ENCODE data around the gene IL1RAPL1. TPM values are rescaled to one million over a fixed set of nuclear protein-coding genes. Genes with fewer than 3 reads are reported as not detected.

Gene IL1RAPL1
- total RNA-seq, 1 donor from 2014 or later: 2.7 TPM

DNA sequence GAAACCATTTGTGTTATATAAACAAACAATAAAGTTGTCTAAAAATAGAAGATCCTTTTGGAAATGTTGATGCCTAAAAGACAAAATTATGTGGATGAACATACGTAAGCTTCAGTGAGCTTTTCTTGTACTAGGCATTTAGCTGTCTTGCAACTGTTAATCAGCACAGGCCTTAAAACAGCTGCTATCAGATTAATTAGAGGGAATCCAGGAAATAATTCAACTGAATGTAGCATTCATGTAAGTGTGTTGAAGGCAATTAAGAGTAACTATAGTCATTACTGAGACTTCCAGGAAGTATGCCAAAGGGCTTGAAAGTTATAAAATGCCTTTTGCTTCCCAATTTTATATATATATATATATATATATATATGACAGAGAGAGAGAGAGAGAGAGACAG lies 248.7 kb downstream of the IL1RAPL1 start:
- no peaks in the 10 kb centered on the region for H3K36me3 Mint-ChIP-seq (ENCODE audit: low read depth)
- no peaks in the 10 kb centered on the region for H3K4me1 Mint-ChIP-seq
- no peaks in the 10 kb centered on the region for H3K9me3 Mint-ChIP-seq
- no peaks in the 10 kb centered on the region for H3K27me3 Mint-ChIP-seq (ENCODE audit: low read depth)
- H3K4me3 Mint-ChIP-seq: no peak overlapping the region
- DNase-seq (ENCODE audit: low read depth, low spot score): no peak
- TF ChIP-seq CTCF (conservative IDR thresholded peaks at IDR 0.05): no peak
- H3K27ac Mint-ChIP-seq (ENCODE audit: unreplicated experiment): no peak overlapping the region

GRCh38 chrX:28843817-28844216 lies 256.6 kb downstream of the IL1RAPL1 start:
- Mint-ChIP-seq H3K36me3 (ENCODE audit: low read depth) (no peaks in the 10 kb centered on the region), H3K4me3 (no peak overlapping the region), H3K4me1 (peaks cover 29% of the 10 kb centered on the region), H3K9me3 (no peaks in the 10 kb centered on the region), H3K27me3 (ENCODE audit: low read depth) (no peaks in the 10 kb centered on the region), H3K27ac (ENCODE audit: unreplicated experiment) (no peak overlapping the region)
- no peak for DNase-seq (ENCODE audit: low read depth, low spot score)
- no peak for TF ChIP-seq CTCF (conservative IDR thresholded peaks at IDR 0.05)

- Mint-ChIP-seq H3K4me3 (no peak overlapping the region), H3K9me3 (no peaks in the 10 kb centered on the region), H3K36me3 (ENCODE audit: low read depth) (no peaks in the 10 kb centered on the region), H3K4me1 (peaks cover 40% of the 10 kb centered on the region), H3K27ac (ENCODE audit: unreplicated experiment) (no peak overlapping the region), H3K27me3 (ENCODE audit: low read depth) (no peaks in the 10 kb centered on the region)
- DNase-seq (ENCODE audit: low read depth, low spot score): peak; percentile 14
- TF ChIP-seq CTCF (conservative IDR thresholded peaks at IDR 0.05): no peak
These were observed 260.2 kb downstream of the IL1RAPL1 start for GRCh38 chrX:28847423-28847822.

DNA sequence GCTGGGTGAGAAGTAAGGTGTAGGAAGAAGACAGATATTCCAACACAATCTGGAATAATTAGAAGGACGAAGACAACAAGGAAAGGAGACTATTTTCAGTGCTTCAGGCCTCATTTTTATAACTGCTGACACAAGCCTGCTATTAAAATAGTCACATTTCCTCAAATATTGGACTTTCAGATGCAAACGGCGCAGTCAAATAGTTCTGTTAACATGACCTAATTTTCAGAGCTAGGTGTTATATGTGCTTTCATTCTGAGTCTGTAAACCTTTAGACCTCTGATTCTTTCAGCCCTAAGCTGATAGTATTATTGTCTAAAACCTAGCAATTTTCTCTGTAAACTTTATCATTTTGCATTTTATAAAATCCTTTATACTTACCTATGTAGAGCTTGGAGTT lies 261.5 kb downstream of the IL1RAPL1 start:
- Mint-ChIP-seq H3K27me3 (ENCODE audit: low read depth) (no peaks in the 10 kb centered on the region), H3K9me3 (no peaks in the 10 kb centered on the region), H3K36me3 (ENCODE audit: low read depth) (no peaks in the 10 kb centered on the region), H3K4me1 (peaks cover 38% of the 10 kb centered on the region), H3K4me3 (no peak overlapping the region), H3K27ac (ENCODE audit: unreplicated experiment) (no peak overlapping the region)
- no peak for TF ChIP-seq CTCF (conservative IDR thresholded peaks at IDR 0.05)
- DNase-seq (ENCODE audit: low read depth, low spot score): no peak

- no peak for DNase-seq (ENCODE audit: low read depth, low spot score)
- H3K36me3 Mint-ChIP-seq (ENCODE audit: low read depth): no peaks in the 10 kb centered on the region
- no peak for TF ChIP-seq CTCF (conservative IDR thresholded peaks at IDR 0.05)
- H3K4me1 Mint-ChIP-seq: peaks cover 35% of the 10 kb centered on the region
- H3K9me3 Mint-ChIP-seq: peaks cover 11% of the 10 kb centered on the region
- H3K27me3 Mint-ChIP-seq (ENCODE audit: low read depth): no peaks in the 10 kb centered on the region
- H3K4me3 Mint-ChIP-seq: no peak overlapping the region
- H3K27ac Mint-ChIP-seq (ENCODE audit: unreplicated experiment): no peak overlapping the region
These were observed 263.7 kb downstream of the IL1RAPL1 start for GRCh38 chrX:28850955-28851354.

GRCh38 chrX:28851871-28852270 lies 264.6 kb downstream of the IL1RAPL1 start:
- peaks cover 34% of the 10 kb centered on the region for H3K4me1 Mint-ChIP-seq
- DNase-seq (ENCODE audit: low read depth, low spot score): no peak
- no peaks in the 10 kb centered on the region for H3K36me3 Mint-ChIP-seq (ENCODE audit: low read depth)
- H3K27ac Mint-ChIP-seq (ENCODE audit: unreplicated experiment): no peak overlapping the region
- no peak for TF ChIP-seq CTCF (conservative IDR thresholded peaks at IDR 0.05)
- H3K27me3 Mint-ChIP-seq (ENCODE audit: low read depth): no peaks in the 10 kb centered on the region
- H3K4me3 Mint-ChIP-seq: no peak overlapping the region
- peaks cover 11% of the 10 kb centered on the region for H3K9me3 Mint-ChIP-seq
